MCF 10A (cell line): ENCODE data around the gene DICER1. TPM values are rescaled to one million over a fixed set of nuclear protein-coding genes. Genes with fewer than 3 reads are reported as not detected.

ENCODE experiments used
- BruUV-seq: library from RNA; stranded (reverse); fragments of 400-500 nt; replicated peaks from 2 replicates; lab custom pipeline; 2021; lab: Mats Ljungman, UMichigan
- CTCF ChIA-PET: fragments of 300-600 bp; sonication (Branson Sonifier 250); formaldehyde crosslinking; extraction: SDS; loops from one replicate; lab custom pipeline; 2021; ENCODE audit warnings: antibody characterized with exemption, inconsistent platforms; lab: Yijun Ruan, JAX
- POLR2A ChIA-PET: fragments of 300-600, 350-650 bp; sonication (Branson Sonifier 250); formaldehyde crosslinking; extraction: SDS; loops from one replicate; lab custom pipeline; 2020; ENCODE audit warnings: antibody characterized with exemption, inconsistent platforms; lab: Yijun Ruan, JAX
- DNase-seq: peaks from one replicate; pipeline ENCODE4 v3.0.0-alpha.2; 2018; ENCODE audit not compliant: unreplicated experiment
- H3K27ac Mint-ChIP-seq: one replicate; pipeline ENCODE4 v1.8.0; 2022; ENCODE audit warnings: mild to moderate bottlenecking, low read depth, mixed read lengths; ENCODE audit not compliant: unreplicated experiment
- H3K27me3 Mint-ChIP-seq: one replicate; pipeline ENCODE4 v1.8.0; 2022; ENCODE audit warnings: mixed read lengths; ENCODE audit not compliant: insufficient read depth, unreplicated experiment
- H3K36me3 Mint-ChIP-seq: one replicate; pipeline ENCODE4 v1.8.0; 2022; ENCODE audit warnings: mild to moderate bottlenecking, moderate library complexity, mixed read lengths; ENCODE audit not compliant: insufficient read depth, unreplicated experiment
- H3K4me1 Mint-ChIP-seq: one replicate; pipeline ENCODE4 v1.8.0; 2022; ENCODE audit warnings: mixed read lengths; ENCODE audit not compliant: insufficient read depth, unreplicated experiment
- H3K4me3 Mint-ChIP-seq: one replicate; pipeline ENCODE4 v1.8.0; 2022; ENCODE audit warnings: mild to moderate bottlenecking, moderate library complexity, mixed read lengths; ENCODE audit not compliant: unreplicated experiment
- H3K9me3 Mint-ChIP-seq: one replicate; pipeline ENCODE4 v1.8.0; 2022; ENCODE audit warnings: mixed read lengths; ENCODE audit not compliant: unreplicated experiment
- CTCF ChIP-seq: fragments of 200-600 bp; IDR thresholded peaks from one replicate; pipeline ENCODE4 v1.8.0; 2022; ENCODE audit warnings: antibody characterized with exemption, mild to moderate bottlenecking; ENCODE audit not compliant: unreplicated experiment
- intact Hi-C: fragments of 100-400 bp; cut with micrococcal nuclease; formaldehyde crosslinking; loops from 2 replicates; pipeline ENCODE4 v1.14.1; 2022
- total RNA-seq: library from RNA; stranded (reverse); gene quantifications from 2 replicates; pipeline ENCODE4 v1.2.3, GENCODE V29; 2022

DICER1 gene
- total RNA-seq, 1 experiment from 2014 or later: 35.6 TPM

DNA sequence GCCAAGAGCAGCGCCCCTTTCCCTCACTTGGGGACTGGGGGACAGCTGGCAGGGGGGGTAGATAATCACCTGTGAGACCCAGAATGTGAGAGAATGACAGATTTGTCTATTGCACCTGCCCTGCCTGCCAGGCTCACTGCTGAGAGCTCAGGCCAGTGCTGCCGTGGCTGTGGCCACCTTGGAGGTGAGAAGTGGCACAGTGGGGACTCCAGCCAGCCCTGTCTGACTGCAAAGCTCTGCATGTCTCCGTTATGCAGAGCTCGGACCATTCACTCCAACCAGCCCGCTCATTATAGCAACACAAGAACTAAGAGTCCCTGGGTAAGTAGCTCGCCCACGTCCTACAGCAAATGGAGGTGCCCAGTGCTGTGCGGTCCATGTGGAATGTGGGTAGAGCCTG, 88.8 kb downstream of the DICER1 start:
- BruUV-seq: no TSS peak
- Mint-ChIP-seq H3K27ac (no peak overlapping the region), H3K9me3 (no peaks in the 10 kb centered on the region), H3K4me3 (no peak overlapping the region), H3K4me1 (no peaks in the 10 kb centered on the region), H3K27me3 (peaks cover 11% of the 10 kb centered on the region), H3K36me3 (no peaks in the 10 kb centered on the region)
- intact Hi-C loops: no loop called here
- no peak for TF ChIP-seq CTCF
- ChIA-PET CTCF (no interaction called here), POLR2A (no interaction called here)
- no peak for DNase-seq

GRCh38 chr14:95068080-95068479, 89.2 kb downstream of the DICER1 start:
- Mint-ChIP-seq H3K4me3 (no peak overlapping the region), H3K36me3 (no peaks in the 10 kb centered on the region), H3K27me3 (peaks cover 11% of the 10 kb centered on the region), H3K9me3 (no peaks in the 10 kb centered on the region), H3K4me1 (no peaks in the 10 kb centered on the region), H3K27ac (no peak overlapping the region)
- CTCF ChIA-PET: interaction anchor here (0.7 kb wide), 1 partner anchor 701 kb away, joined by 3 read pairs; no protein-coding TSS in a partner anchor
- intact Hi-C loops: no loop called here
- BruUV-seq: no TSS peak
- DNase-seq: no peak
- no peak for TF ChIP-seq CTCF
- POLR2A ChIA-PET: no interaction called here

DNA sequence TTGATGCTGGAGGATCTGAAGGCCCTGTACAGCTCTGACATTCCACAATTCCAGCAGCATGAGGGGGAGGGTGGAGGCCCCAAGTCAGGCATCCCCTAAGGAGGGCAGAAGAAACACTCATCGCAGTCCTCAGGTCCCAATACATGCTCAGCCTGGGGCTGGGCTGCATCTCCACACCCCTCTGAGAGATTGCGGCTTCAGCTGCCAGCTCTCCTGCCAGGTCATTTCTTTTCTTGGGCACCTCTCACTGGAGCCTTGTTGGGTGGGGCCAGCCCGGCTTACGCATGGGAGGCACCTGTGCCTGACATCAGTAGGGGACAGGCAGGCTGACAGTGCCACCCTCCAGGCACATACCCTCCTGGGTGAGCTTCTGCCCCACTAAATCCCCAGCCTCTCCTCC, 89.8 kb downstream of the DICER1 start:
- H3K4me1 Mint-ChIP-seq: no peaks in the 10 kb centered on the region
- H3K9me3 Mint-ChIP-seq: no peaks in the 10 kb centered on the region
- peaks cover 11% of the 10 kb centered on the region for H3K27me3 Mint-ChIP-seq
- no TSS peak for BruUV-seq
- CTCF ChIA-PET: interaction anchor here (0.7 kb wide), 1 partner anchor 702 kb away, joined by 3 read pairs; no protein-coding TSS in a partner anchor
- no peak for TF ChIP-seq CTCF
- intact Hi-C loops: no loop called here
- H3K27ac Mint-ChIP-seq: no peak overlapping the region
- no peaks in the 10 kb centered on the region for H3K36me3 Mint-ChIP-seq
- no peak for DNase-seq
- no peak overlapping the region for H3K4me3 Mint-ChIP-seq
- POLR2A ChIA-PET: no interaction called here

GRCh38 chr14:95066427-95066986, 90.8 kb downstream of the DICER1 start:
- Mint-ChIP-seq H3K9me3 (no peaks in the 10 kb centered on the region), H3K27me3 (peaks cover 11% of the 10 kb centered on the region), H3K36me3 (no peaks in the 10 kb centered on the region), H3K4me3 (no peak overlapping the region), H3K4me1 (no peaks in the 10 kb centered on the region), H3K27ac (no peak overlapping the region)
- TF ChIP-seq CTCF: no peak
- intact Hi-C loops: no loop called here
- no TSS peak for BruUV-seq
- CTCF ChIA-PET: no interaction called here
- DNase-seq: no peak
- POLR2A ChIA-PET: no interaction called here
